Sigmoid colon (tissue), 7 donors: ENCODE results near the gene STXBP3. TPM values are rescaled to one million over a fixed set of nuclear protein-coding genes. Genes with fewer than 3 reads are reported as not detected.

Experiments used
- DNase-seq: peaks from one replicate; pipeline ENCODE4 v3.0.0-alpha.2; 2019
- H3K27ac ChIP-seq, 4 donors: fragments of 200-600 bp; sonication (generic); one replicate each; pipeline ENCODE4 v1.5.1; 2016 to 2019; ENCODE audit warnings: mild to moderate bottlenecking in 1 of 4
- H3K27me3 ChIP-seq, 3 donors: fragments of 200-600 bp; sonication (generic); one replicate each; pipeline ENCODE4 v1.5.1; 2019; ENCODE audit warnings: mild to moderate bottlenecking in 1 of 3
- H3K36me3 ChIP-seq, 4 donors: fragments of 200-600 bp; sonication (generic); one replicate each; pipeline ENCODE4 v1.5.1; 2016 to 2019
- H3K4me1 ChIP-seq, 4 donors: fragments of 200-600 bp; sonication (generic); one replicate each; pipeline ENCODE4 v1.5.1; 2017 to 2019
- H3K4me3 ChIP-seq, 4 donors: fragments of 200-600 bp; sonication (generic); one replicate each; pipeline ENCODE4 v1.5.1; 2017 to 2019; ENCODE audit warnings: mild to moderate bottlenecking in 2 of 4, moderate library complexity in 1 of 4
- H3K9me3 ChIP-seq, 4 donors: fragments of 200-600 bp in 3 of 4; sonication (generic) in 3 of 4; one replicate each; pipeline versions ENCODE4 v1.5.1 to v1.6.1; 2013 to 2019
- CTCF ChIP-seq, 4 experiments: fragments of 450-650 bp in 3 of 4; fragments of 200-600 bp in 1 of 4; IDR thresholded peaks; one replicate each; pipeline ENCODE4 v1.5.1; 2016 to 2019; ENCODE audit warnings: antibody characterized with exemption in 4 of 4, mild to moderate bottlenecking in 3 of 4, moderate library complexity in 2 of 4
- EP300 ChIP-seq, 4 donors: sonication (generic); formaldehyde crosslinking; IDR thresholded peaks; one replicate each; pipeline ENCODE4 v1.6.1; 2017; ENCODE audit warnings: antibody characterized with exemption in 4 of 4
- POLR2A ChIP-seq, 2 donors: fragments of 450-650 bp; IDR thresholded peaks; one replicate each; pipeline ENCODE4 v1.6.1; 2016; ENCODE audit warnings: antibody characterized with exemption in 2 of 2, mild to moderate bottlenecking in 2 of 2, moderate library complexity in 2 of 2
- POLR2AphosphoS5 ChIP-seq, 4 donors: sonication (generic); formaldehyde crosslinking; IDR thresholded peaks; one replicate each; pipeline ENCODE4 v1.6.1; 2017; ENCODE audit warnings: antibody characterized with exemption in 4 of 4
- WGBS, 2 donors: extraction: QIAGEN DNeasy Blood & Tissue Kit; methylation state at CpG; one replicate each; pipeline ENCODE4 v1.1.7; 2013; 5-methylcytosine and 5-hydroxymethylcytosine counted together
- intact Hi-C: fragments of 100-400 bp; cut with DNase I; formaldehyde crosslinking; loops from one replicate; pipeline ENCODE4 v1.15.1; 2023
- polyA plus RNA-seq, 3 donors: library from polyadenylated mRNA; stranded (reverse); fragments of 200-250 nt; gene quantifications; one replicate each; pipeline ENCODE4 v1.2.3, GENCODE V29; 2013
- total RNA-seq, 4 donors: library from RNA; depleted of rRNA; stranded (reverse); fragments of >200 nt; gene quantifications; one replicate each; pipeline ENCODE4 v1.1.0, GENCODE V29; 2016
- donor health status: healthy with polysubstance abuse.
- donor health status: Bipolar disorder and iron deficiency.
- donor health status: healthy.

The STXBP3 gene
- total and polyA plus RNA-seq, 7 donors: 30.3 to 105 (median 60.1) TPM

GRCh38 chr1:108728327-108728923, 18.0 kb upstream of the STXBP3 start:
- Histone ChIP-seq H3K4me3 (no peak overlapping the region), H3K4me1 (no peaks in the 10 kb centered on the region), H3K36me3 (no peaks in the 10 kb centered on the region), H3K27me3 (no peaks in the 10 kb centered on the region), H3K27ac (no peak overlapping the region), H3K9me3 (no peaks in the 10 kb centered on the region)
- WGBS, 2 donors: 86 to 95% methylated on average over 8 of the region's 8 CpGs
- TF ChIP-seq CTCF (IDR thresholded peaks at IDR 0.05) (no peak), POLR2A (IDR thresholded peaks at IDR 0.05) (no peak), POLR2AphosphoS5 (IDR thresholded peaks at IDR 0.05) (no peak), EP300 (IDR thresholded peaks at IDR 0.05) (no peak)
- DNase-seq: no peak
- intact Hi-C loops: no loop called here

- Histone ChIP-seq H3K27ac (no peak overlapping the region), H3K4me3 (no peak overlapping the region), H3K36me3 (no peaks in the 10 kb centered on the region), H3K27me3 (no peaks in the 10 kb centered on the region), H3K9me3 (no peaks in the 10 kb centered on the region), H3K4me1 (no peaks in the 10 kb centered on the region)
- WGBS, 2 donors: 93 to 95% methylated on average over 4 of the region's 4 CpGs
- intact Hi-C loops: no loop called here
- TF ChIP-seq CTCF (IDR thresholded peaks at IDR 0.05): no peak
- no peak for TF ChIP-seq POLR2AphosphoS5 (IDR thresholded peaks at IDR 0.05)
- no peak for TF ChIP-seq EP300 (IDR thresholded peaks at IDR 0.05)
- no peak for TF ChIP-seq POLR2A (IDR thresholded peaks at IDR 0.05)
- DNase-seq: no peak
These were observed 17.0 kb upstream of the STXBP3 start for GRCh38 chr1:108729481-108729880.

GRCh38 chr1:108732398-108732797, 14.1 kb upstream of the STXBP3 start:
- Histone ChIP-seq H3K27ac (no peak overlapping the region), H3K36me3 (no peaks in the 10 kb centered on the region), H3K9me3 (no peaks in the 10 kb centered on the region), H3K27me3 (no peaks in the 10 kb centered on the region), H3K4me3 (no peak overlapping the region), H3K4me1 (no peaks in the 10 kb centered on the region)
- DNase-seq: no peak
- no peak for TF ChIP-seq POLR2A (IDR thresholded peaks at IDR 0.05)
- TF ChIP-seq CTCF (IDR thresholded peaks at IDR 0.05): no peak
- TF ChIP-seq EP300 (IDR thresholded peaks at IDR 0.05): no peak
- TF ChIP-seq POLR2AphosphoS5 (IDR thresholded peaks at IDR 0.05): no peak
- intact Hi-C loops: no loop called here
- 91 to 97% methylated on average over 1 of the region's 1 CpG for WGBS, 2 donors

- H3K9me3 ChIP-seq: no peaks in the 10 kb centered on the region
- H3K4me3 ChIP-seq: no peak overlapping the region
- intact Hi-C loops: no loop called here
- TF ChIP-seq CTCF (IDR thresholded peaks at IDR 0.05) (no peak), POLR2A (IDR thresholded peaks at IDR 0.05) (no peak), EP300 (IDR thresholded peaks at IDR 0.05) (no peak), POLR2AphosphoS5 (IDR thresholded peaks at IDR 0.05) (no peak)
- 96 to 100% methylated on average over 1 of the region's 1 CpG for WGBS, 2 donors
- H3K27me3 ChIP-seq: no peaks in the 10 kb centered on the region
- no peaks in the 10 kb centered on the region for H3K36me3 ChIP-seq
- DNase-seq: no peak
- no peak overlapping the region for H3K27ac ChIP-seq
- no peaks in the 10 kb centered on the region for H3K4me1 ChIP-seq
These were observed 12.2 kb upstream of the STXBP3 start for GRCh38 chr1:108734171-108734865.
